GM23338 (cell line): ENCODE results near the gene PERCC1. TPM values are rescaled to one million over a fixed set of nuclear protein-coding genes. Genes with fewer than 3 reads are reported as not detected.

Source experiments
- ATAC-seq: fragments of 200-7000 bp; cut with Tn5 transposase; 3 replicates; pipeline ENCODE4 v1.9.1; 2020
- DNase-seq: peaks from one replicate; pipeline ENCODE4 v3.0.0-alpha.2; 2015; ENCODE audit warnings: low spot score
- H2AFZ ChIP-seq: fragments of 200-600 bp; sonication (generic); 2 replicates; pipeline ENCODE4 v1.8.0; 2016; ENCODE audit warnings: antibody characterized with exemption, mild to moderate bottlenecking, moderate library complexity
- H3F3A ChIP-seq: fragments of 200-600 bp; sonication (generic); replicated peaks from 2 replicates; pipeline ENCODE4 v1.8.0; 2017; ENCODE audit warnings: antibody characterized with exemption, mixed run types, low read depth
- H3K27ac ChIP-seq: fragments of 200-600 bp; sonication (generic); 2 replicates; pipeline ENCODE4 v1.6.1; 2016; ENCODE audit warnings: low read depth
- H3K27me3 ChIP-seq: fragments of 200-600 bp; sonication (generic); 2 replicates; pipeline ENCODE4 v1.8.0; 2016; ENCODE audit warnings: mild to moderate bottlenecking, mixed run types, moderate library complexity; ENCODE audit not compliant: insufficient read depth
- H3K36me3 ChIP-seq: fragments of 200-600 bp; sonication (generic); 2 replicates; pipeline ENCODE4 v1.8.0; 2016; ENCODE audit warnings: mild to moderate bottlenecking; ENCODE audit not compliant: insufficient read depth
- H3K4me1 ChIP-seq: fragments of 200-600 bp; sonication (generic); 2 replicates; pipeline ENCODE4 v1.8.0; 2016; ENCODE audit warnings: mild to moderate bottlenecking, moderate library complexity; ENCODE audit not compliant: insufficient read depth
- H3K4me2 ChIP-seq: fragments of 200-600 bp; sonication (generic); 2 replicates; pipeline ENCODE4 v1.7.1; 2017; ENCODE audit warnings: mixed run types
- H3K4me3 ChIP-seq: fragments of 200-600 bp; sonication (generic); 2 replicates; pipeline ENCODE4 v1.6.1; 2016; ENCODE audit warnings: mixed run types
- H3K79me2 ChIP-seq: fragments of 200-600 bp; sonication (generic); replicated peaks from 2 replicates; pipeline ENCODE4 v1.8.0; 2017; ENCODE audit warnings: mild to moderate bottlenecking; ENCODE audit not compliant: insufficient read depth
- H3K9me2 ChIP-seq: fragments of 200-600 bp; sonication (generic); 2 replicates; pipeline ENCODE4 v1.8.0; 2017; ENCODE audit not compliant: insufficient read depth
- H4K20me1 ChIP-seq: fragments of 200-600 bp; sonication (generic); replicated peaks from 2 replicates; pipeline ENCODE4 v1.8.0; 2017; ENCODE audit warnings: mild to moderate bottlenecking; ENCODE audit not compliant: insufficient read depth
- H3K27ac Mint-ChIP-seq: 2 replicates; pipeline ENCODE4 v1.8.0; 2020; ENCODE audit warnings: inconsistent platforms, mild to moderate bottlenecking, moderate library complexity, mixed read lengths
- H3K27me3 Mint-ChIP-seq: 3 replicates; pipeline ENCODE4 v1.8.0; 2022; ENCODE audit warnings: low read depth, mild to moderate bottlenecking, moderate library complexity, mixed read lengths, inconsistent platforms; ENCODE audit not compliant: insufficient read depth, poor library complexity
- H3K36me3 Mint-ChIP-seq: 3 replicates; pipeline ENCODE4 v1.8.0; 2021; ENCODE audit warnings: low read depth, mild to moderate bottlenecking, inconsistent platforms, moderate library complexity, mixed read lengths
- H3K4me1 Mint-ChIP-seq: 3 replicates; pipeline ENCODE4 v1.8.0; 2020; ENCODE audit warnings: mild to moderate bottlenecking, inconsistent platforms, mixed read lengths
- H3K4me3 Mint-ChIP-seq: 3 replicates; pipeline ENCODE4 v1.8.0; 2021; ENCODE audit warnings: moderate library complexity, mild to moderate bottlenecking, inconsistent platforms, mixed read lengths
- H3K9me3 Mint-ChIP-seq: 3 replicates; pipeline ENCODE4 v1.8.0; 2020; ENCODE audit warnings: moderate library complexity, mild to moderate bottlenecking, inconsistent platforms, mixed read lengths
- CREB1 ChIP-seq: fragments of 250-450 bp; sonication (Bioruptor Pico); IDR thresholded peaks from 2 replicates; pipeline ENCODE4 v1.5.0; 2020; ENCODE audit warnings: low read depth, mild to moderate bottlenecking, moderate library complexity
- EZH2phosphoT487 ChIP-seq: fragments of 200-600 bp; sonication (generic); IDR thresholded peaks from one replicate; pipeline ENCODE4 v1.8.1; 2018; ENCODE audit warnings: antibody characterized with exemption; ENCODE audit not compliant: unreplicated experiment
- JUNB ChIP-seq: IDR thresholded peaks from one replicate; pipeline ENCODE4 v1.6.1; 2016; ENCODE audit warnings: antibody characterized with exemption; ENCODE audit not compliant: unreplicated experiment
- NANOG ChIP-seq: IDR thresholded peaks from 2 replicates; pipeline ENCODE4 v1.6.1; 2016; ENCODE audit warnings: antibody characterized with exemption, borderline replicate concordance
- POLR2AphosphoS5 ChIP-seq: IDR thresholded peaks from 2 replicates; pipeline ENCODE4 v1.6.1; 2016; ENCODE audit warnings: antibody characterized with exemption, low read depth
- STAT1 ChIP-seq: IDR thresholded peaks from one replicate; pipeline ENCODE4 v1.6.1; 2016; ENCODE audit warnings: antibody characterized with exemption; ENCODE audit not compliant: unreplicated experiment
- ZNF114 ChIP-seq: fragments of 250-450 bp; sonication (Bioruptor Pico); IDR thresholded peaks from 2 replicates; pipeline ENCODE4 v1.5.0; 2020; ENCODE audit warnings: mild to moderate bottlenecking, moderate library complexity
- ZNF331 ChIP-seq: fragments of 250-450 bp; sonication (Bioruptor Pico); IDR thresholded peaks from 2 replicates; pipeline ENCODE4 v1.5.0; 2020; ENCODE audit warnings: low read depth, mild to moderate bottlenecking, moderate library complexity
- polyA plus RNA-seq: library from polyadenylated mRNA; unstranded; fragments of >200 nt; fragmentation: Nextera tagmentation; extraction: Ambion mirVana; gene quantifications from 2 replicates; pipeline ENCODE4 v1.2.1, GENCODE V29; 2016
- total RNA-seq: library from RNA; depleted of rRNA; stranded (reverse); fragments of >200 nt; shearing (Covaris generic); gene quantifications from 2 replicates; pipeline ENCODE4 v1.2.3, GENCODE V29; 2014
- TF ChIP-seq, protein P1 (sequence below), 2 experiments: fragments of 200-600 bp in 1 of 2; sonication (generic) in 1 of 2; conservative IDR thresholded peaks; 2 replicates each; pipeline versions ENCODE4 v1.5.1 to v1.6.1; 2016 to 2017; ENCODE audit warnings: antibody characterized with exemption in 2 of 2, low read depth in 2 of 2, mild to moderate bottlenecking in 2 of 2, moderate library complexity in 1 of 2
- TF ChIP-seq, protein P2 (sequence below): IDR thresholded peaks from 2 replicates; pipeline ENCODE4 v1.6.1; 2016; ENCODE audit warnings: antibody characterized with exemption
- TF ChIP-seq, protein P3 (sequence below): IDR thresholded peaks from one replicate; pipeline ENCODE4 v1.6.1; 2018; ENCODE audit warnings: antibody characterized with exemption; ENCODE audit not compliant: unreplicated experiment
- TF ChIP-seq, protein P4 (sequence below): fragments of 250-450 bp; sonication (Bioruptor Pico); IDR thresholded peaks from 2 replicates; pipeline ENCODE4 v1.5.0; 2020; ENCODE audit warnings: mild to moderate bottlenecking, moderate library complexity

Gene PERCC1
- total and polyA plus RNA-seq, 2 experiments from 2014 or later: not detected

DNA sequence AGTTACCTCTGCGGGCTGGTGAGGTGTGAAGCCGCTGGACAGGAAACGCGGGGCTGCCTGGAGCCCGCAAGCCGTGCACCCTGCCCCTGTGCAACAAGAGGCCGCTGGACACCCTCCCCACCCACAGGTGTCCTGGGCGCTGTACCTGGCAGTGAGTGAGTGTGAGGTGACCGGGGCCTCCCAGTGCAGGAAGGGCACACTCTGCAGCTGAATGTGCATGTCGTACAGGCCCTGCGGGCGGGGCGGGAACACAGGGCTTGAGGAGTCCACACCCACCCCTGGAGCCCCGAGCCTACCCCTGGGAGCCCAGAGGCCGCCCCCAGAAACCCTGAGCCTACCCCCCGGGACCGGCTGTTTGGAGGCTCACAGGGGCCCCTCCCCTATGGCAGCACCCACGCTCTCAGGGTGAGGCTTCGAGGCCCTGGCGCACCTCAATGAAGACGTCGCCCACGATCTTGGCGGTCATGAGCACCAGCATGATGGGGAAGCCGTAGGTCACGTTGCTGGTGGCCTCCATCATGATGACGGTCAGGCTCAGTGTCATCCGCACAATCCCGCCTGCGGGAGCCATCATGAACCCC, 17.7 kb downstream of the PERCC1 start:
- ATAC-seq: no peak
- no peak overlapping the region for H2AFZ ChIP-seq
- Mint-ChIP-seq H3K36me3 (peaks cover 12% of the 10 kb centered on the region), H3K27me3 (peaks cover 9% of the 10 kb centered on the region), H3K9me3 (no peaks in the 10 kb centered on the region), H3K4me3 (no peak overlapping the region), H3K27ac (no peak overlapping the region), H3K4me1 (no peaks in the 10 kb centered on the region)
- no peak overlapping the region for H3K4me3 ChIP-seq
- H3K79me2 ChIP-seq: no peaks in the 10 kb centered on the region
- no peaks in the 10 kb centered on the region for H3K36me3 ChIP-seq
- no peaks in the 10 kb centered on the region for H4K20me1 ChIP-seq
- no peak overlapping the region for H3K27ac ChIP-seq
- H3K4me2 ChIP-seq: no peak overlapping the region
- no peaks in the 10 kb centered on the region for H3K27me3 ChIP-seq
- TF ChIP-seq, protein P1, sequence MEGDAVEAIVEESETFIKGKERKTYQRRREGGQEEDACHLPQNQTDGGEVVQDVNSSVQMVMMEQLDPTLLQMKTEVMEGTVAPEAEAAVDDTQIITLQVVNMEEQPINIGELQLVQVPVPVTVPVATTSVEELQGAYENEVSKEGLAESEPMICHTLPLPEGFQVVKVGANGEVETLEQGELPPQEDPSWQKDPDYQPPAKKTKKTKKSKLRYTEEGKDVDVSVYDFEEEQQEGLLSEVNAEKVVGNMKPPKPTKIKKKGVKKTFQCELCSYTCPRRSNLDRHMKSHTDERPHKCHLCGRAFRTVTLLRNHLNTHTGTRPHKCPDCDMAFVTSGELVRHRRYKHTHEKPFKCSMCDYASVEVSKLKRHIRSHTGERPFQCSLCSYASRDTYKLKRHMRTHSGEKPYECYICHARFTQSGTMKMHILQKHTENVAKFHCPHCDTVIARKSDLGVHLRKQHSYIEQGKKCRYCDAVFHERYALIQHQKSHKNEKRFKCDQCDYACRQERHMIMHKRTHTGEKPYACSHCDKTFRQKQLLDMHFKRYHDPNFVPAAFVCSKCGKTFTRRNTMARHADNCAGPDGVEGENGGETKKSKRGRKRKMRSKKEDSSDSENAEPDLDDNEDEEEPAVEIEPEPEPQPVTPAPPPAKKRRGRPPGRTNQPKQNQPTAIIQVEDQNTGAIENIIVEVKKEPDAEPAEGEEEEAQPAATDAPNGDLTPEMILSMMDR (conservative IDR thresholded peaks at IDR 0.05; ENCODE audit: low read depth in 2 of 2): no peak
- no peak for TF ChIP-seq CREB1 (CRISPR knock-in tag)
- TF ChIP-seq, protein P2, sequence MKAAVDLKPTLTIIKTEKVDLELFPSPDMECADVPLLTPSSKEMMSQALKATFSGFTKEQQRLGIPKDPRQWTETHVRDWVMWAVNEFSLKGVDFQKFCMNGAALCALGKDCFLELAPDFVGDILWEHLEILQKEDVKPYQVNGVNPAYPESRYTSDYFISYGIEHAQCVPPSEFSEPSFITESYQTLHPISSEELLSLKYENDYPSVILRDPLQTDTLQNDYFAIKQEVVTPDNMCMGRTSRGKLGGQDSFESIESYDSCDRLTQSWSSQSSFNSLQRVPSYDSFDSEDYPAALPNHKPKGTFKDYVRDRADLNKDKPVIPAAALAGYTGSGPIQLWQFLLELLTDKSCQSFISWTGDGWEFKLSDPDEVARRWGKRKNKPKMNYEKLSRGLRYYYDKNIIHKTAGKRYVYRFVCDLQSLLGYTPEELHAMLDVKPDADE: no peak
- TF ChIP-seq, protein P3, sequence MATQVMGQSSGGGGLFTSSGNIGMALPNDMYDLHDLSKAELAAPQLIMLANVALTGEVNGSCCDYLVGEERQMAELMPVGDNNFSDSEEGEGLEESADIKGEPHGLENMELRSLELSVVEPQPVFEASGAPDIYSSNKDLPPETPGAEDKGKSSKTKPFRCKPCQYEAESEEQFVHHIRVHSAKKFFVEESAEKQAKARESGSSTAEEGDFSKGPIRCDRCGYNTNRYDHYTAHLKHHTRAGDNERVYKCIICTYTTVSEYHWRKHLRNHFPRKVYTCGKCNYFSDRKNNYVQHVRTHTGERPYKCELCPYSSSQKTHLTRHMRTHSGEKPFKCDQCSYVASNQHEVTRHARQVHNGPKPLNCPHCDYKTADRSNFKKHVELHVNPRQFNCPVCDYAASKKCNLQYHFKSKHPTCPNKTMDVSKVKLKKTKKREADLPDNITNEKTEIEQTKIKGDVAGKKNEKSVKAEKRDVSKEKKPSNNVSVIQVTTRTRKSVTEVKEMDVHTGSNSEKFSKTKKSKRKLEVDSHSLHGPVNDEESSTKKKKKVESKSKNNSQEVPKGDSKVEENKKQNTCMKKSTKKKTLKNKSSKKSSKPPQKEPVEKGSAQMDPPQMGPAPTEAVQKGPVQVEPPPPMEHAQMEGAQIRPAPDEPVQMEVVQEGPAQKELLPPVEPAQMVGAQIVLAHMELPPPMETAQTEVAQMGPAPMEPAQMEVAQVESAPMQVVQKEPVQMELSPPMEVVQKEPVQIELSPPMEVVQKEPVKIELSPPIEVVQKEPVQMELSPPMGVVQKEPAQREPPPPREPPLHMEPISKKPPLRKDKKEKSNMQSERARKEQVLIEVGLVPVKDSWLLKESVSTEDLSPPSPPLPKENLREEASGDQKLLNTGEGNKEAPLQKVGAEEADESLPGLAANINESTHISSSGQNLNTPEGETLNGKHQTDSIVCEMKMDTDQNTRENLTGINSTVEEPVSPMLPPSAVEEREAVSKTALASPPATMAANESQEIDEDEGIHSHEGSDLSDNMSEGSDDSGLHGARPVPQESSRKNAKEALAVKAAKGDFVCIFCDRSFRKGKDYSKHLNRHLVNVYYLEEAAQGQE: no peak
- TF ChIP-seq ZNF114 (CRISPR knock-in tag): no peak
- no peak for TF ChIP-seq ZNF331 (CRISPR knock-in tag)
- TF ChIP-seq EZH2phosphoT487: no peak
- no peak for TF ChIP-seq JUNB
- TF ChIP-seq POLR2AphosphoS5: no peak
- TF ChIP-seq STAT1: no peak
- no peak for TF ChIP-seq NANOG
- TF ChIP-seq, protein P4, sequence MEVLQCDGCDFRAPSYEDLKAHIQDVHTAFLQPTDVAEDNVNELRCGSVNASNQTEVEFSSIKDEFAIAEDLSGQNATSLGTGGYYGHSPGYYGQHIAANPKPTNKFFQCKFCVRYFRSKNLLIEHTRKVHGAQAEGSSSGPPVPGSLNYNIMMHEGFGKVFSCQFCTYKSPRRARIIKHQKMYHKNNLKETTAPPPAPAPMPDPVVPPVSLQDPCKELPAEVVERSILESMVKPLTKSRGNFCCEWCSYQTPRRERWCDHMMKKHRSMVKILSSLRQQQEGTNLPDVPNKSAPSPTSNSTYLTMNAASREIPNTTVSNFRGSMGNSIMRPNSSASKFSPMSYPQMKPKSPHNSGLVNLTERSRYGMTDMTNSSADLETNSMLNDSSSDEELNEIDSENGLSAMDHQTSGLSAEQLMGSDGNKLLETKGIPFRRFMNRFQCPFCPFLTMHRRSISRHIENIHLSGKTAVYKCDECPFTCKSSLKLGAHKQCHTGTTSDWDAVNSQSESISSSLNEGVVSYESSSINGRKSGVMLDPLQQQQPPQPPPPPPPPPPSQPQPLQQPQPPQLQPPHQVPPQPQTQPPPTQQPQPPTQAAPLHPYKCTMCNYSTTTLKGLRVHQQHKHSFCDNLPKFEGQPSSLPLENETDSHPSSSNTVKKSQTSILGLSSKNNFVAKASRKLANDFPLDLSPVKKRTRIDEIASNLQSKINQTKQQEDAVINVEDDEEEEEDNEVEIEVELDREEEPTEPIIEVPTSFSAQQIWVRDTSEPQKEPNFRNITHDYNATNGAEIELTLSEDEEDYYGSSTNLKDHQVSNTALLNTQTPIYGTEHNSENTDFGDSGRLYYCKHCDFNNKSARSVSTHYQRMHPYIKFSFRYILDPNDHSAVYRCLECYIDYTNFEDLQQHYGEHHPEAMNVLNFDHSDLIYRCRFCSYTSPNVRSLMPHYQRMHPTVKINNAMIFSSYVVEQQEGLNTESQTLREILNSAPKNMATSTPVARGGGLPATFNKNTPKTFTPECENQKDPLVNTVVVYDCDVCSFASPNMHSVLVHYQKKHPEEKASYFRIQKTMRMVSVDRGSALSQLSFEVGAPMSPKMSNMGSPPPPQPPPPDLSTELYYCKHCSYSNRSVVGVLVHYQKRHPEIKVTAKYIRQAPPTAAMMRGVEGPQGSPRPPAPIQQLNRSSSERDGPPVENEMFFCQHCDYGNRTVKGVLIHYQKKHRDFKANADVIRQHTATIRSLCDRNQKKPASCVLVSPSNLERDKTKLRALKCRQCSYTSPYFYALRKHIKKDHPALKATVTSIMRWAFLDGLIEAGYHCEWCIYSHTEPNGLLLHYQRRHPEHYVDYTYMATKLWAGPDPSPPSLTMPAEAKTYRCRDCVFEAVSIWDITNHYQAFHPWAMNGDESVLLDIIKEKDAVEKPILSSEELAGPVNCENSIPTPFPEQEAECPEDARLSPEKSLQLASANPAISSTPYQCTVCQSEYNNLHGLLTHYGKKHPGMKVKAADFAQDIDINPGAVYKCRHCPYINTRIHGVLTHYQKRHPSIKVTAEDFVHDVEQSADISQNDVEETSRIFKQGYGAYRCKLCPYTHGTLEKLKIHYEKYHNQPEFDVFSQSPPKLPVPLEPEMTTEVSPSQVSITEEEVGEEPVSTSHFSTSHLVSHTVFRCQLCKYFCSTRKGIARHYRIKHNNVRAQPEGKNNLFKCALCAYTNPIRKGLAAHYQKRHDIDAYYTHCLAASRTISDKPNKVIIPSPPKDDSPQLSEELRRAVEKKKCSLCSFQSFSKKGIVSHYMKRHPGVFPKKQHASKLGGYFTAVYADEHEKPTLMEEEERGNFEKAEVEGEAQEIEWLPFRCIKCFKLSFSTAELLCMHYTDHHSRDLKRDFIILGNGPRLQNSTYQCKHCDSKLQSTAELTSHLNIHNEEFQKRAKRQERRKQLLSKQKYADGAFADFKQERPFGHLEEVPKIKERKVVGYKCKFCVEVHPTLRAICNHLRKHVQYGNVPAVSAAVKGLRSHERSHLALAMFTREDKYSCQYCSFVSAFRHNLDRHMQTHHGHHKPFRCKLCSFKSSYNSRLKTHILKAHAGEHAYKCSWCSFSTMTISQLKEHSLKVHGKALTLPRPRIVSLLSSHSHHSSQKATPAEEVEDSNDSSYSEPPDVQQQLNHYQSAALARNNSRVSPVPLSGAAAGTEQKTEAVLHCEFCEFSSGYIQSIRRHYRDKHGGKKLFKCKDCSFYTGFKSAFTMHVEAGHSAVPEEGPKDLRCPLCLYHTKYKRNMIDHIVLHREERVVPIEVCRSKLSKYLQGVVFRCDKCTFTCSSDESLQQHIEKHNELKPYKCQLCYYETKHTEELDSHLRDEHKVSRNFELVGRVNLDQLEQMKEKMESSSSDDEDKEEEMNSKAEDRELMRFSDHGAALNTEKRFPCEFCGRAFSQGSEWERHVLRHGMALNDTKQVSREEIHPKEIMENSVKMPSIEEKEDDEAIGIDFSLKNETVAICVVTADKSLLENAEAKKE (CRISPR knock-in tag): no peak
- no peak for DNase-seq
- no peaks in the 10 kb centered on the region for H3K9me2 ChIP-seq
- no peaks in the 10 kb centered on the region for H3F3A ChIP-seq
- H3K4me1 ChIP-seq: no peaks in the 10 kb centered on the region
